HepG2 (cell line): ENCODE results near the gene ZDHHC14. TPM values are rescaled to one million over a fixed set of nuclear protein-coding genes. Genes with fewer than 3 reads are reported as not detected.

ENCODE experiments used
- ATAC-seq: fragments of 200-7000 bp; cut with Tn5 transposase; 3 replicates; pipeline ENCODE4 v1.9.1; 2020; ENCODE audit warnings: mild to moderate bottlenecking, moderate library complexity
- BruUV-seq: library from RNA; stranded (reverse); fragments of 400-500 nt; replicated peaks from 2 replicates; lab custom pipeline; 2021; lab: Mats Ljungman, UMichigan
- CTCF ChIA-PET: fragments of 300-600 bp; formaldehyde crosslinking; extraction: SDS; loops from one replicate; lab custom pipeline; 2021; ENCODE audit warnings: low total read pairs, inconsistent platforms, low intra/inter-chr PET ratio; lab: Yijun Ruan, JAX
- POLR2A ChIA-PET: fragments of 350-600 bp; sonication (Branson Sonifier 250); formaldehyde crosslinking; loops from one replicate; lab custom pipeline; 2020; ENCODE audit warnings: antibody characterized with exemption, inconsistent platforms; lab: Yijun Ruan, JAX
- DNase-seq: peaks from one replicate; pipeline ENCODE4 v3.0.0-alpha.2; 2015; ENCODE audit warnings: low spot score
- FAIRE-seq: peaks from 3 replicates; lab custom pipeline; 2011; peaks lifted over from hg19 to GRCh38; lab: Jason Lieb, UNC
- H2AFZ ChIP-seq: one replicate; pipeline ENCODE4 v1.6.1; 2011; ENCODE audit warnings: low read length, inconsistent platforms
- H3K27ac ChIP-seq: fragments of 300-600 bp; 3 replicates; pipeline ENCODE4 v1.8.0; 2011; ENCODE audit warnings: mixed run types, mild to moderate bottlenecking, mixed read lengths, low read length, inconsistent platforms; ENCODE audit not compliant: insufficient read depth; ENCODE audit errors: extremely low read length
- H3K27me3 ChIP-seq, 2 experiments: fragments of 200-600 bp in 1 of 2; 2 replicates in 1 of 2; 3 replicates in 1 of 2; pipeline versions ENCODE4 v1.6.0 to v1.8.0; 2011; ENCODE audit warnings: low read length in 2 of 2, mild to moderate bottlenecking in 2 of 2, moderate library complexity in 2 of 2, inconsistent platforms in 1 of 2; ENCODE audit not compliant: insufficient read depth in 2 of 2, control insufficient read depth in 1 of 2
- H3K36me3 ChIP-seq, 2 experiments: fragments of 200-600 bp in 1 of 2; replicated peaks in 1 of 2; 2 replicates in 1 of 2; 3 replicates in 1 of 2; pipeline versions ENCODE4 v1.5.1 to v1.8.0; 2011; ENCODE audit warnings: low read length in 2 of 2, inconsistent platforms in 1 of 2; ENCODE audit not compliant: insufficient read depth in 2 of 2, control insufficient read depth in 1 of 2
- H3K4me1 ChIP-seq: 2 replicates; pipeline ENCODE4 v1.5.1; 2012; ENCODE audit warnings: low read length, inconsistent platforms; ENCODE audit not compliant: insufficient read depth
- H3K4me2 ChIP-seq: 2 replicates; pipeline ENCODE4 v1.6.0; 2011; ENCODE audit warnings: low read depth, low read length, inconsistent platforms
- H3K4me3 ChIP-seq, 3 experiments: fragments of 200-600 bp in 1 of 3; sonication (generic), shearing (Covaris generic) in 1 of 3; replicated peaks in 1 of 3; 2 replicates each; pipeline ENCODE4 v1.5.1; 2011 to 2016; ENCODE audit warnings: low read length in 3 of 3, inconsistent platforms in 2 of 3, low read depth in 2 of 3, mild to moderate bottlenecking in 2 of 3, control low read depth in 1 of 3, mixed read lengths in 1 of 3; ENCODE audit not compliant: insufficient read depth in 1 of 3
- H3K79me2 ChIP-seq: one replicate; pipeline ENCODE4 v1.6.1; 2011; ENCODE audit warnings: low read length, inconsistent platforms; ENCODE audit not compliant: insufficient read depth
- H3K9ac ChIP-seq: 2 replicates; pipeline ENCODE4 v1.6.0; 2011; ENCODE audit warnings: mild to moderate bottlenecking, low read depth, low read length, inconsistent platforms; ENCODE audit not compliant: insufficient read depth
- H3K9me3 ChIP-seq: 2 replicates; pipeline ENCODE4 v1.5.1; 2012; ENCODE audit warnings: mild to moderate bottlenecking, low read length
- H4K20me1 ChIP-seq: 2 replicates; pipeline ENCODE4 v1.6.0; 2011; ENCODE audit warnings: inconsistent platforms, mild to moderate bottlenecking, low read length, moderate library complexity; ENCODE audit not compliant: insufficient read depth
- ARNTL ChIP-seq: sonication (generic); formaldehyde crosslinking; IDR thresholded peaks from 2 replicates; pipeline ENCODE4 v1.4.0; 2020; ENCODE audit warnings: mild to moderate bottlenecking, missing genetic modification reagents
- GATAD2A ChIP-seq: IDR thresholded peaks from 2 replicates; pipeline ENCODE4 v1.6.1; 2016
- HMG20A ChIP-seq: IDR thresholded peaks from 2 replicates; pipeline ENCODE4 v1.6.1; 2016; ENCODE audit warnings: borderline replicate concordance
- PLRG1 ChIP-seq: fragments of 450-650 bp; conservative IDR thresholded peaks from 2 replicates; pipeline ENCODE4 v1.6.1; 2016
- ZNF292 ChIP-seq: sonication (generic); formaldehyde crosslinking; IDR thresholded peaks from 2 replicates; pipeline ENCODE4 v1.8.1; 2022; ENCODE audit warnings: mild to moderate bottlenecking, low read depth, missing genetic modification reagents, borderline replicate concordance
- WGBS: methylation state at CpG from one replicate; pipeline ENCODE4 v1.1.6; 2017; ENCODE audit warnings: low lambda C conversion rate; 5-methylcytosine and 5-hydroxymethylcytosine counted together
- in situ Hi-C: cut with HindIII; loops from 2 replicates; pipeline ENCODE4 v1.10.0; 2017; ENCODE audit warnings: low pct_unique_long_range_greater_than_20kb; ENCODE audit not compliant: extremely low pct_ligation_motif_present
- intact Hi-C: fragments of 100-400 bp; cut with micrococcal nuclease; formaldehyde crosslinking; loops from one replicate; pipeline ENCODE4 v1.10.0; 2022; ENCODE audit not compliant: unreplicated experiment
- polyA plus RNA-seq, 8 experiments: library from polyadenylated mRNA; depleted of rRNA in 3 of 8; stranded (reverse) in 7 of 8; unstranded in 1 of 8; fragments of >200 nt; fragmentation: Illumina TruSeq in 4 of 8; extraction: Trizol in 4 of 8; gene quantifications; 2 replicates each; pipeline versions ENCODE4 v1.2.1 to v1.2.3, GENCODE V29; 2011 to 2016; ENCODE audit warnings: low read depth in 4 of 8, missing spikeins in 1 of 8, mixed read lengths in 1 of 8; ENCODE audit not compliant: insufficient read depth in 1 of 8
- total RNA-seq, 5 experiments: library from RNA; depleted of rRNA; stranded (reverse); fragments of >200 nt; fragmentation: Illumina TruSeq; extraction: Trizol; gene quantifications; 2 replicates each; pipeline ENCODE4 v1.2.3, GENCODE V29; 2016; ENCODE audit warnings: low read depth in 1 of 5
- TF ChIP-seq, protein P1 (sequence below): sonication (generic); formaldehyde crosslinking; IDR thresholded peaks from 2 replicates; pipeline ENCODE4 v1.4.0; 2020; ENCODE audit warnings: missing genetic modification reagents
- TF ChIP-seq, protein P2 (sequence below), 2 experiments: sonication (generic) in 1 of 2; formaldehyde crosslinking in 1 of 2; IDR thresholded peaks; 2 replicates each; pipeline versions ENCODE4 v1.4.0 to v1.6.1; 2018 to 2020; ENCODE audit warnings: missing genetic modification reagents in 2 of 2, borderline replicate concordance in 1 of 2, low read depth in 1 of 2, mild to moderate bottlenecking in 1 of 2, missing biosample characterization in 1 of 2
- TF ChIP-seq, protein P3 (sequence below): IDR thresholded peaks from 2 replicates; pipeline ENCODE4 v1.6.1; 2016; ENCODE audit warnings: low read depth
- TF ChIP-seq, protein P4 (sequence below): sonication (generic); formaldehyde crosslinking; IDR thresholded peaks from 2 replicates; pipeline ENCODE4 v1.4.0; 2020; ENCODE audit warnings: missing genetic modification reagents, mild to moderate bottlenecking, borderline replicate concordance
- TF ChIP-seq, protein P5 (sequence below): sonication (generic); formaldehyde crosslinking; IDR thresholded peaks from 2 replicates; pipeline ENCODE4 v1.4.0; 2020; ENCODE audit warnings: missing genetic modification reagents, low read depth, mild to moderate bottlenecking, borderline replicate concordance

ZDHHC14 gene
- total and polyA plus RNA-seq, 2 of the 13 experiments (the other 11 are each of a cell fraction or from before 2014, with no cell fraction given), result 3.7 to 9.5 TPM

DNA sequence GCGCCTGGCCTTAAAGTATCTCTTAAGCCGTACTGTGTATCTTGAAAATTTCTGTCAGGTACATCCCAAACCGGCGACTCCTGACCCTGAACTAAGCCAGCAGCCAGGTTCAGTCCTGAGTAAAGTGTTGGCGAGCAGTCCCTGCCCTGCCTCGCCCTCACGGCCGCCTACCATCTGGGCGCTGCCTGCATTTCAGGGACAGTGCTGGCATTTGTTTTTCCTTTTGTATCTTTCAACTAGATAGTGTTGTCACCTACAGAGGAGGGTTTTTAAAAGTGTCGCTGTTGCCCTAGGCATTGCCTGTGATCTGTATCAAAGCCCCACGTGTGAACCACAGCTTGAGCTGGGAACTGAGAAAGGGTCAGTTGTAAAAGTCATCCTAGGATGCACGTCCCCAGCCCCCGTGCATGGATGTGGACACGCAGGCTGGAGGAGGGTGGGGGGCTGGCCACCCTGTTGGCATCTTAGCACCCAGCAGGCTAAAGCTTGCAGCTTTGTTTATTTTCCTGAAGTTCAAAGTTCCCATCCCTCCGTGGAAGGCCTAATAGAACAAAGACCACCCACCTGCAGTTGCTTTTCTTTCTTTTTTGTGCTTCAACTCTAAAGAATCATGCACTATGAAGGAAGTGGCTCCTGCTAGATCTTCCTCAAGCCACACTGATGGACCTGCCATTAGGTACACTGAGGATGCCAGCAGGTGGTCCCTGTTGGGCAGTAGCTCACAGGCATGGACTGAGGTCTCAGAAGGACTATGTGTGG is 136.8 kb downstream of the ZDHHC14 start:
- ChIA-PET CTCF (no interaction called here), POLR2A (interaction anchor here (1.2 to 11.0 kb wide), 7 partner anchors 10 to 195 kb away, joined by 3 to 186 read pairs (median 7); no protein-coding TSS in a partner anchor)
- Histone ChIP-seq H3K4me2 (peak overlapping the region; percentile 71), H3K4me1 (peaks cover 92% of the 10 kb centered on the region), H3K4me3 (peak overlapping the region; percentile 5 to 44 (median 15); a peak in 3 of 6 replicates), H2AFZ (no peak overlapping the region), H3K79me2 (no peaks in the 10 kb centered on the region), H3K27ac (peak overlapping the region; percentile 63), H3K9ac (peak overlapping the region; percentile 3; the same call in 1 of the 2 replicates), H4K20me1 (no peaks in the 10 kb centered on the region), H3K27me3 (no peaks in the 10 kb centered on the region), H3K36me3 (no peaks in the 10 kb centered on the region), H3K9me3 (no peaks in the 10 kb centered on the region)
- no peak for FAIRE-seq
- 37% methylated on average over 12 of the region's 15 CpGs for WGBS
- in situ Hi-C loops, result no loop called here
- BruUV-seq, result no TSS peak
- DNase-seq, result peak; percentile 54
- peak; percentile 52 for ATAC-seq
- intact Hi-C loops, result loop anchor here (1.0 to 5.0 kb wide), 2 partner anchors 14 to 135 kb away; partner anchors contain the start of gene ZDHHC14
- TF ChIP-seq PLRG1 (no peak), ARNTL (CRISPR knock-in tag) (peak; percentile 69; the same call in 1 of the 2 replicates), GATAD2A (CRISPR knock-in tag) (peak; percentile 89), ZNF292 (CRISPR knock-in tag) (peak; percentile 44; the same call in 1 of the 2 replicates), HMG20A (CRISPR knock-in tag) (peak; percentile 64; the same call in 1 of the 2 replicates)
- TF ChIP-seq, protein P1, sequence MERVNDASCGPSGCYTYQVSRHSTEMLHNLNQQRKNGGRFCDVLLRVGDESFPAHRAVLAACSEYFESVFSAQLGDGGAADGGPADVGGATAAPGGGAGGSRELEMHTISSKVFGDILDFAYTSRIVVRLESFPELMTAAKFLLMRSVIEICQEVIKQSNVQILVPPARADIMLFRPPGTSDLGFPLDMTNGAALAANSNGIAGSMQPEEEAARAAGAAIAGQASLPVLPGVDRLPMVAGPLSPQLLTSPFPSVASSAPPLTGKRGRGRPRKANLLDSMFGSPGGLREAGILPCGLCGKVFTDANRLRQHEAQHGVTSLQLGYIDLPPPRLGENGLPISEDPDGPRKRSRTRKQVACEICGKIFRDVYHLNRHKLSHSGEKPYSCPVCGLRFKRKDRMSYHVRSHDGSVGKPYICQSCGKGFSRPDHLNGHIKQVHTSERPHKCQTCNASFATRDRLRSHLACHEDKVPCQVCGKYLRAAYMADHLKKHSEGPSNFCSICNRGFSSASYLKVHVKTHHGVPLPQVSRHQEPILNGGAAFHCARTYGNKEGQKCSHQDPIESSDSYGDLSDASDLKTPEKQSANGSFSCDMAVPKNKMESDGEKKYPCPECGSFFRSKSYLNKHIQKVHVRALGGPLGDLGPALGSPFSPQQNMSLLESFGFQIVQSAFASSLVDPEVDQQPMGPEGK (CRISPR knock-in tag), result peak; percentile 92
- TF ChIP-seq, protein P2, sequence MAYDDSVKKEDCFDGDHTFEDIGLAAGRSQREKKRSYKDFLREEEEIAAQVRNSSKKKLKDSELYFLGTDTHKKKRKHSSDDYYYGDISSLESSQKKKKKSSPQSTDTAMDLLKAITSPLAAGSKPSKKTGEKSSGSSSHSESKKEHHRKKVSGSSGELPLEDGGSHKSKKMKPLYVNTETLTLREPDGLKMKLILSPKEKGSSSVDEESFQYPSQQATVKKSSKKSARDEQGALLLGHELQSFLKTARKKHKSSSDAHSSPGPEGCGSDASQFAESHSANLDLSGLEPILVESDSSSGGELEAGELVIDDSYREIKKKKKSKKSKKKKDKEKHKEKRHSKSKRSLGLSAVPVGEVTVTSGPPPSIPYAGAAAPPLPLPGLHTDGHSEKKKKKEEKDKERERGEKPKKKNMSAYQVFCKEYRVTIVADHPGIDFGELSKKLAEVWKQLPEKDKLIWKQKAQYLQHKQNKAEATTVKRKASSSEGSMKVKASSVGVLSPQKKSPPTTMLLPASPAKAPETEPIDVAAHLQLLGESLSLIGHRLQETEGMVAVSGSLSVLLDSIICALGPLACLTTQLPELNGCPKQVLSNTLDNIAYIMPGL (CRISPR knock-in tag; IDR thresholded peaks at IDR 0.05; ENCODE audit: borderline replicate concordance in 1 of 2, low read depth in 1 of 2), result peak in 1 of 2 experiments; percentile 50; a peak in 1 of 4 replicates
- TF ChIP-seq, protein P3, sequence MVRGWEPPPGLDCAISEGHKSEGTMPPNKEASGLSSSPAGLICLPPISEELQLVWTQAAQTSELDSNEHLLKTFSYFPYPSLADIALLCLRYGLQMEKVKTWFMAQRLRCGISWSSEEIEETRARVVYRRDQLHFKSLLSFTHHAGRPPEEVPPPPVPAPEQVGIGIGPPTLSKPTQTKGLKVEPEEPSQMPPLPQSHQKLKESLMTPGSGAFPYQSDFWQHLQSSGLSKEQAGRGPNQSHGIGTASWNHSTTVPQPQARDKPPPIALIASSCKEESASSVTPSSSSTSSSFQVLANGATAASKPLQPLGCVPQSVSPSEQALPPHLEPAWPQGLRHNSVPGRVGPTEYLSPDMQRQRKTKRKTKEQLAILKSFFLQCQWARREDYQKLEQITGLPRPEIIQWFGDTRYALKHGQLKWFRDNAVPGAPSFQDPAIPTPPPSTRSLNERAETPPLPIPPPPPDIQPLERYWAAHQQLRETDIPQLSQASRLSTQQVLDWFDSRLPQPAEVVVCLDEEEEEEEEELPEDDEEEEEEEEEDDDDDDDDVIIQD, result peak; percentile 77; the same call in 1 of the 2 replicates
- TF ChIP-seq, protein P4, sequence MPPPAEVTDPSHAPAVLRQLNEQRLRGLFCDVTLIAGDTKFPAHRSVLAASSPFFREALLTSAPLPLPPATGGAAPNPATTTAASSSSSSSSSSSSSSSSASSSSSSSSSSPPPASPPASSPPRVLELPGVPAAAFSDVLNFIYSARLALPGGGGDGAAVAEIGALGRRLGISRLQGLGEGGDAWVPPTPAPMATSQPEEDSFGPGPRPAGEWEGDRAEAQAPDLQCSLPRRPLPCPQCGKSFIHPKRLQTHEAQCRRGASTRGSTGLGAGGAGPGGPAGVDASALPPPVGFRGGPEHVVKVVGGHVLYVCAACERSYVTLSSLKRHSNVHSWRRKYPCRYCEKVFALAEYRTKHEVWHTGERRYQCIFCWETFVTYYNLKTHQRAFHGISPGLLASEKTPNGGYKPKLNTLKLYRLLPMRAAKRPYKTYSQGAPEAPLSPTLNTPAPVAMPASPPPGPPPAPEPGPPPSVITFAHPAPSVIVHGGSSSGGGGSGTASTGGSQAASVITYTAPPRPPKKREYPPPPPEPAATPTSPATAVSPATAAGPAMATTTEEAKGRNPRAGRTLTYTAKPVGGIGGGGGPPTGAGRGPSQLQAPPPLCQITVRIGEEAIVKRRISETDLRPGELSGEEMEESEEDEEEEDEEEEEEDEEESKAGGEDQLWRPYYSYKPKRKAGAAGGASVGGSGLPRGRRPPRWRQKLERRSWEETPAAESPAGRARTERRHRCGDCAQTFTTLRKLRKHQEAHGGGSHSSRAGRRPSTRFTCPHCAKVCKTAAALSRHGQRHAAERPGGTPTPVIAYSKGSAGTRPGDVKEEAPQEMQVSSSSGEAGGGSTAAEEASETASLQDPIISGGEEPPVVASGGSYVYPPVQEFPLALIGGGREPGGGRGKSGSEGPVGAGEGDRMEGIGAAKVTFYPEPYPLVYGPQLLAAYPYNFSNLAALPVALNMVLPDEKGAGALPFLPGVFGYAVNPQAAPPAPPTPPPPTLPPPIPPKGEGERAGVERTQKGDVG (CRISPR knock-in tag), result 0 out of 2 replicates have a peak, but pooled peaks have one; percentile 39
- TF ChIP-seq, protein P5, sequence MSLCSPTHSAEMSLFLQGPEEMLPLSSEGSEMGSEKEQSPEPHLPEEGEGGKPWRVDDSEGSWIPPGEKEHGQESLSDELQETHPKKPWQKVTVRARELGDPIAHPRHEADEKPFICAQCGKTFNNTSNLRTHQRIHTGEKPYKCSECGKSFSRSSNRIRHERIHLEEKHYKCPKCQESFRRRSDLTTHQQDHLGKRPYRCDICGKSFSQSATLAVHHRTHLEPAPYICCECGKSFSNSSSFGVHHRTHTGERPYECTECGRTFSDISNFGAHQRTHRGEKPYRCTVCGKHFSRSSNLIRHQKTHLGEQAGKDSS (CRISPR knock-in tag), result peak; percentile 39; the same call in 1 of the 2 replicates
